ENCODE results near the gene EPB41L2.
A peak's percentile ranks its signal among the peaks of the same experiment; 100 is the strongest.

The EPB41L2 gene

GRCh38 chr6:131068165-131068564, 5.1 kb upstream of the EPB41L2 start:
- no peak for TF ChIP-seq CTCF (IDR thresholded peaks at IDR 0.05)
- H3K4me2 ChIP-seq (ENCODE audit: low read length): no peak overlapping the region
- no peak overlapping the region for H3K9ac ChIP-seq
- H3K36me3 ChIP-seq (ENCODE audit: control insufficient read depth, insufficient read depth, low read length): no peaks in the 10 kb centered on the region
- no peak overlapping the region for H2AFZ ChIP-seq
- no peak overlapping the region for H3K4me3 ChIP-seq (ENCODE audit: low read depth, low read length)
- no peaks in the 10 kb centered on the region for H3K27me3 ChIP-seq (ENCODE audit: control insufficient read depth, insufficient read depth, low read length)
- no peak overlapping the region for H3K27ac ChIP-seq
- H3K79me2 ChIP-seq: no peaks in the 10 kb centered on the region
- no peaks in the 10 kb centered on the region for H3K9me3 ChIP-seq (ENCODE audit: control insufficient read depth, low read length)
- no peaks in the 10 kb centered on the region for H3K4me1 ChIP-seq

DNA sequence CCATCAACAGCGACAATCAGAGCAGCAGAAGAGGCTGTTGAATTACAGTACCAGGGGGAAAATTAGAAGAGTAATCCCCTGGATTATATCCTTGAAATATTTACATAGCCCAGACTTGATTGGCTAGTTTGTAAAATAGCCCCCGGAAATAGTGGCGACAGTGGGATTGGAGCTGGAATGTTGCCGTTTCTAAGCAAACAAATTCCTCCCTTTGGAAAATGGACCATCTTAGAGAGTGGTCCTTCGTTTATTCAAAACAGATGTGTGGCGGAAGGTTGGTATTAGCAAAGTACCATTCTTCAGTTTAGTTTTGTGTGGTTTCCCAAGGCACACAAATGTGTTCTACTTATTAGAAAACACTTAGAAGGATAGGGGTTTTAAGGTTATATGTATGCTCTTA, 4.5 kb upstream of the EPB41L2 start:
- TF ChIP-seq CTCF (IDR thresholded peaks at IDR 0.05): no peak
- Histone ChIP-seq H3K36me3 (ENCODE audit: control insufficient read depth, insufficient read depth, low read length) (no peaks in the 10 kb centered on the region), H3K4me3 (ENCODE audit: low read depth, low read length) (no peak overlapping the region), H2AFZ (no peak overlapping the region), H3K79me2 (no peaks in the 10 kb centered on the region), H3K27ac (no peak overlapping the region), H3K27me3 (ENCODE audit: control insufficient read depth, insufficient read depth, low read length) (no peaks in the 10 kb centered on the region), H3K9ac (no peak overlapping the region), H3K4me1 (no peaks in the 10 kb centered on the region), H3K9me3 (ENCODE audit: control insufficient read depth, low read length) (no peaks in the 10 kb centered on the region), H3K4me2 (ENCODE audit: low read length) (no peak overlapping the region)

- H3K27me3 ChIP-seq (ENCODE audit: control insufficient read depth, insufficient read depth, low read length): no peaks in the 10 kb centered on the region
- H3K27ac ChIP-seq: no peak overlapping the region
- H3K79me2 ChIP-seq: no peaks in the 10 kb centered on the region
- no peak overlapping the region for H2AFZ ChIP-seq
- no peak for TF ChIP-seq CTCF (IDR thresholded peaks at IDR 0.05)
- no peaks in the 10 kb centered on the region for H3K9me3 ChIP-seq (ENCODE audit: control insufficient read depth, low read length)
- H3K4me2 ChIP-seq (ENCODE audit: low read length): no peak overlapping the region
- no peak overlapping the region for H3K4me3 ChIP-seq (ENCODE audit: low read depth, low read length)
- H3K9ac ChIP-seq: no peak overlapping the region
- H3K36me3 ChIP-seq (ENCODE audit: control insufficient read depth, insufficient read depth, low read length): no peaks in the 10 kb centered on the region
- H3K4me1 ChIP-seq: no peaks in the 10 kb centered on the region
Observed at GRCh38 chr6:131065824-131066171, 2.8 kb upstream of the EPB41L2 start.

DNA sequence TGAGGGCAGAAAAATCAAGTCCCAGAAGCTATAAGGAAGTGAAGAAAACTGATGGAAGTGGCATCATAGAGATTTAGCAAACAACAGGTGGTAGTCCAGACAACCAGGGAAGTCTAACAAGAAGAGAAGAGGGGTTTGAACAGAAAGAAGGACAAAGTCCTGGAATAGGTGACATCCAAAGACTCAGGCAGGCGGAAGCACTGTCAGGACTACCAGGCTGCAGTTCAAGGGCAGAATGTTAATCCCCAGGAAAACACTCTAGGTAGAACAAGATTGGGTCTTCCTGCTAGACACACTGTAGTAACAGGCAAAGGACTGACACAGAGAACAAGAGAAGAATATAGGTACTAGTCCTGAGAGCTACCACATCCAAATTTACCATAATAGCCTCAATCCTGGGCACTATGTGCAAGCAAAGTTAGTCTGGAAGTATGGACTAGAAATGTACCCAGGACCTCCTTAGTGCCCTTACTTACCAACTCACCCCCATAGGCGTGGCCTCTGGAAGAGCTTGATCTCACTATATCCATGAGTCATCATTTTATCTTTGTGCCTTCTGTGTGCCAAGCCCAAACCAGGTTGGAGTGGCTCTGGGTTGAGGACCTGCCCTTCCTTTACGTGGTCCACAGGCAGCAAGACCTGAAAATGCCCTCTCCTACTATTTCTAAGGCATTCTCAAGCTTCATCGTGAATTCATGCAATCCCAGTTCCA, 2.2 kb upstream of the EPB41L2 start:
- no peaks in the 10 kb centered on the region for H3K79me2 ChIP-seq
- TF ChIP-seq CTCF (IDR thresholded peaks at IDR 0.05): no peak
- no peak overlapping the region for H3K9ac ChIP-seq
- H3K4me3 ChIP-seq (ENCODE audit: low read depth, low read length): no peak overlapping the region
- H3K36me3 ChIP-seq (ENCODE audit: control insufficient read depth, insufficient read depth, low read length): no peaks in the 10 kb centered on the region
- no peak overlapping the region for H3K4me2 ChIP-seq (ENCODE audit: low read length)
- no peaks in the 10 kb centered on the region for H3K9me3 ChIP-seq (ENCODE audit: control insufficient read depth, low read length)
- no peak overlapping the region for H3K27ac ChIP-seq
- no peaks in the 10 kb centered on the region for H3K4me1 ChIP-seq
- H3K27me3 ChIP-seq (ENCODE audit: control insufficient read depth, insufficient read depth, low read length): no peaks in the 10 kb centered on the region
- H2AFZ ChIP-seq: no peak overlapping the region

GRCh38 chr6:131063764-131064272, 773 bp upstream of the EPB41L2 start:
- Histone ChIP-seq H3K27ac (peak overlapping the region; percentile 78), H3K9ac (no peak overlapping the region), H3K4me2 (ENCODE audit: low read length) (peak overlapping the region; percentile 83), H2AFZ (peak overlapping the region; percentile 98), H3K9me3 (ENCODE audit: control insufficient read depth, low read length) (no peaks in the 10 kb centered on the region), H3K36me3 (ENCODE audit: control insufficient read depth, insufficient read depth, low read length) (no peaks in the 10 kb centered on the region), H3K4me3 (ENCODE audit: low read depth, low read length) (peak overlapping the region; percentile 70), H3K4me1 (no peaks in the 10 kb centered on the region), H3K79me2 (no peaks in the 10 kb centered on the region), H3K27me3 (ENCODE audit: control insufficient read depth, insufficient read depth, low read length) (no peaks in the 10 kb centered on the region)
- TF ChIP-seq CTCF (IDR thresholded peaks at IDR 0.05): no peak
